ENCODE measurements around the gene UIMC1.
A peak's percentile ranks its signal among the peaks of the same experiment; 100 is the strongest.

UIMC1 gene

DNA sequence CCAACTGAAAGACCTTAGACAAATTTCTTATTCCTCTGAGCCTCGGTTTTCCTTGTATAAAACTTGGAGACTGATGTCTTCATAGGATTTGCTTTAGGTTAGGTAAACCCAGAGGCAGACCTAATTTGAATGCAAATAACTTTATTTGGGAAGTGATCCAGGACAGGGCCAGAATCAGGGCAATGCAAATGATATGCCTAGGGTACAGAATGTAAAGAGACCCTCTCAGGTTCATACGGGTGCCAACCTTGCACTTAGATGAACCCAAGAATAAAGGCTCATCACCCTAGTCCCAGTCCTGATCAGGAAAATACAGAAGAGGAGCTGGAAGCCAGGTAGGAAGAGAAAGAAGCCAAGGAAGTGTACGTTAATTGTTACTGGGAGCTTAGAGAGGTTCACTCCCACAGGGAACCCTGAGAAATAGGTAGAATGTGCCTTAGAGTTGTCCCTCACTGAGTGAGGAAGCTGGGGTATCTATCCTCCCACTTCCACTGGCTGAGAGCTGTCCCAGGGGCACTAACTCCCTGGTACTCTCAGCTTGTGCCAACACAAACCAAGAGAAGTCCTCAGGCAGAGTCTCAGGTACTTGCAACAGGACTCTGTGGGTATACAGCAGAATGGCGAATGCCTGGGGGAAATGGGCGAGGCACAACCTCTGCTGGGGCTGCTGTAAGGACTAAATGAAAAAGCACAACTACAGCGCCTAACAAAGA is 104.3 kb downstream of the UIMC1 start:
- no peak for DNase-seq (ENCODE audit: low read depth)

DNA sequence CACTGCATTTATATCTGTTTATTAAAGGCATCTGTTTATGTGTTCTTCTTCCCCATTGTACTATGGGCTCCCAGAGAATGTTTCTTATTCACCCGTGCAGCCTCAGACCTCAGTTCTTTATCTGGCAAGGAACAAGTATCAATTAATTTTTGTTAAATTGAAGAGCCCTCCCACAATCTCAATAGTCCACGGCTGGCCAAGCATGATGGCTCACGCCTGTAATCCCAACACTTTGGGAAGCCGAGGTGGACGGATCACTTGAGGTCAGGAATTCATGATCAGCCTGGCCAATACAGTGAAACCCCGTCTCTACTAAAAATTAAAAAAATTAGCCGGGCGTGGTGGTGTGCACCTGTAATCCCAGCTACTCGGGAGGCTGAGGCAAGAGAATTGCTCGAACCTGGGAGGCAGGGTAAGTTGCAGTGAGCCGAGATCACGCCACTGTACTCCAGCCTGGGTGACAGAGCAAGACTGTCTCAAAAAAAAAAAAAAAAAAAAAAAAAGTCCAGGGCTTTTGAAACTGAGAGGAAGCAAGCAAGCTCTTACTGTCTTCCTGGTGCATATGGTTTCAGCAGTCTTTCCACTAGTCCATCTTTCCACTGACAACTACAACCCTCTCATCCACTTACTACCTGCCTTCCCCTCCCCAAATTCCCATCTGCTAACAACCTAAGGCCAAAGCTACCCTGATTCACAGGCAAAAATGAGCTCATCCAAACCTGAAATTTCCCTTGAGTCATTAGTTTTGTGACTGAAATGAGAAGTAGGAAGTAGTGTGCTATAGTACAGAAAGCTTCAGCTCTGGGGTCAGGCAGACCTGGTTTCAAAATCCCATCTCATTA is 105.1 kb downstream of the UIMC1 start:
- DNase-seq (ENCODE audit: low read depth): peak; percentile 12

DNA sequence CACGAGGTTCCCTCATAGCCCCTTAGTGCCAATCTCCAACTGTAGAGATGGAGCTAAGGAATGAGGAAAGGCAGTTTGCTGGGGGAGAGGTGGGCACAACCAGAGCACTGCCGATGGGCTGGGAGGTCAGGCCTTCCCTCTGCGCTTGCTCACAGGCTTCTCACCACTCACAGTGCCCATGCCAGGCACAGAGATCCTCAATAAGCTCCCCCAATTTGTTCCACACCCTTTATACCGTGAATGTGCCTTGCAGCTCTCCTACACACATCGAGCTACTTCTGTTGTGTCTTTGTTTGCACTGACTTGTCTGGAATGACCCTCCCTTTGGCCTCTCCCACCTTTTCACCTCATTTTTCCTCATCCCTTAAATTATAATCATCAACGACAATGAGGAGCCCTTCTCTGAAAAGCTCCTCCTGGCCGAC is 105.8 kb downstream of the UIMC1 start:
- DNase-seq (ENCODE audit: low read depth): no peak

DNA sequence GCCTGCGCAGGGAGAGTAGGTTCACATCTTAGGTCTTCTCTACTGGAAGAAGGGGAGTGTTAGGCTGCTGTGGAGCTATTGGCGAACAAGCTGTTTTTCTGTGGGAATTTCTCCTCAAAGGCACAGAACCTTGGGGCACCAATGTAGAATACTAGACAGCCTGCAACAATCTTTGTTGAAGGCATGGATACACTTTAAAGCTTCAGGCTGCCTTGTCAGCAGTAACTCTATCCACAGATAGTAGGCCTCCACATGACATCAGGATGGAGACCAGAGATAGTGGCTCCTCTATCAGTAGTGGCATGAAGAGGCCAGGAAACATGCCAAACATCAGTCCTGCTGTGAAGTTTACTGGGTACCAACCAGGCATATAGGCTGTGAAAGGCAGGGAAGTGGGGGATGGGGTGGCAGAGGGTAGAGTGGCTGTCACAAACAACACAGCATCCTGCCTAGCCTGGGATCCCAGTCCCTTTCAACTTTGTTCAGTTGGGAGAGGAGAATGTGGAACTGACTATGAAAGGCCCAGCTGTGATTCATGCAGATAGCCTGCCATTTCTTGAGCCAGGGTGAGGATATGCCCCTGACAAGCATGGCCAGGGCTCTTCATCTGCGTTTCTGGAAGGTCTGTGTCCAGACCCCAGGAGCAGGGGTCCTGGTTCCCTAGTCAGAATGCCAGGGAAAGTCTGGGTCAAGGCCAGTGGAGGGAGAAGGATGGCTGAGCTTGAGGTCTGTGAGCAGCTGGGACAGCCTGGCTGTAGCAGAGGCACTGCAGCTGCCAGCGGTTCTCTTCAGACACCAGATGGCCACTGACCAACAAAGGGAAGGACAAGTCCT is 106.4 kb downstream of the UIMC1 start:
- DNase-seq (ENCODE audit: low read depth): no peak

DNA sequence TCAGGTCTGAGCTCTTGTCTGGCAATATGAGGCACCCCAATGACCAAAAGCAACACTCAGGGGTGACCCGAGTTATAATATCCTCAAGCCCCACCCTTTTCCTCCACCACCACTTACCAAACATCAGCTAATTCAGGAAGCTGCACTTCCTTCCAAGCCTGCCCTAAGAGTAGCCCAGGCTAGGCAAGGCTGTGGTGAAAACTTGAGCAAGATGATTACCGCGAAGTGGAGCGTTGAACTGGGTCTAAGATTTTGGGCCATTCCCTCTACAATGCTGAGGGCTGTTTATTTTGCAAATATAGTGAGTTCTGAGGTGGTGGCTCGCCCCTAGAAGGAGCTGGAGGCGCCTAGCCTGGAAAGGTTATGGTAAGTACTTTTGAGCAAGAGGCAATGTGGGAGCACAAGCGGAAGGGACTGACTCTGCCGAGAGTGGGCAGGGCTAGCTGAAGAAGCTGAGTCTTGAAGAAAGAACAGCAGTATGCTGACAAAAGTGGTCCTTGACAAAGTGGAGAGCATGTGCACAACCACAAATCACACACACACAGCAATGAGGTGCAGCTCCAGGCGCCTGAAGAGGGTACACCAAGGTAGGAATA is 107.2 kb downstream of the UIMC1 start, which contains the start of gene HK3:
HK3 (minus strand) TSS at position 51 of the 596 bp plus-strand sequence. CDS start 3,187 bp downstream, outside the sequence.
- no peak for DNase-seq (ENCODE audit: low read depth)

DNA sequence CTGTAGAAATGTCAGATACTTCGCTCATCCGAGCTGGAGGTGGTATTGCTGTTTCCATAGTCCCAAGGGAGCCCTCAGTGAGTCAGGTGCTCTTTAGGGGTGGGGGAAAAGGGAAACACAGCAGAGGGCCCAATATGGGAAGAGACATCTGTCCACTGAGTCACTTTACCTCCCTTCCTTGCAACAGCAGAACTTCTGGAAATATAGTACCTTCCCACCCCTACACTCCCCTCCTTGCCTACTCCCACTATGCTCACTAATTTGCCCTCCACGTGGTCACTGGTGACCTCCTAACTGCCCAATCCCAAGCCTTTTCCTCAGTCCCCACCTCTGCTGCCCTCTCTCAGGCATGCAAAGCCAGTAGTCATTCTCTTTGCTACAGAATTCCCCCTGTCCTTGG is 109.3 kb downstream of the UIMC1 start:
- no peak for DNase-seq (ENCODE audit: low read depth)

DNA sequence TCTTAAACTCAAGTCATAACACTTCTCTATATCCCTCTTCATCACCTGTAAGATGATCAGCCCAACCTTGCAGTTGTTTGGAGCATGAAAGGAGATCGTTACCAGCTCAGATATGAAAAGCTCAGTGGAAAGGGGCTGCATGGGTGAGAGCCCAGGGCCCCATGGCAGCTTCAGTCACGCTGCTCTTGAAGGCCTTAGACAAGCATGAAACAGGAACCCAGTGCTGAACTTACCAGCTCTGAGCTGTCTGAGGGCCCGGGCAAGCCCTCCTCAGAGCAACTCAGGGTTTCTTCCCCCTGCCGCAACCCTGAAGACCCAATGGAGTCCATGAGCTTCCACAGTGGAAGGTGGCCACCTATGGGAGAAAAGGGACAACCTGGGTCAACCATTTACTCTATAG is 110.7 kb downstream of the UIMC1 start:
- DNase-seq (ENCODE audit: low read depth): no peak

DNA sequence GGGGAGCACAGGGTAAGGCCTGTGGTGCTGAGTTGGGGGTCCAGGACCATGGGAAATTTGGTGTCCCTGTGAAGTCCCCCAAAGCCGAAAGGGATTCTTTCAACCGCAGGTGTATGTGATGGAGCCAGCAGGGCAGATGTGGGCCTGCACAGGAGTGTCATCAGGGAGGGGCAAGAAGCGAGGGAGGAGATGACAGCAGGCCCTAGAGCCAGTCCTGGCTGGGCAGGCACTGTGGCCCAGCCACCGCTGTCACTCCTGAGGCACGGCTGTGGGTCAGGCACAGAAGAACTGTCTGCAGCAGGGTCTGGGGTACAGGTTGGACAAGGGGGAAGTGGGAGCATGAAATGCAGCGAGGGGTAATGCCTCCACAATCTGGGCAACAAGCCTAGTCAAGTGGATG is 112.3 kb downstream of the UIMC1 start:
- DNase-seq (ENCODE audit: low read depth): no peak

DNA sequence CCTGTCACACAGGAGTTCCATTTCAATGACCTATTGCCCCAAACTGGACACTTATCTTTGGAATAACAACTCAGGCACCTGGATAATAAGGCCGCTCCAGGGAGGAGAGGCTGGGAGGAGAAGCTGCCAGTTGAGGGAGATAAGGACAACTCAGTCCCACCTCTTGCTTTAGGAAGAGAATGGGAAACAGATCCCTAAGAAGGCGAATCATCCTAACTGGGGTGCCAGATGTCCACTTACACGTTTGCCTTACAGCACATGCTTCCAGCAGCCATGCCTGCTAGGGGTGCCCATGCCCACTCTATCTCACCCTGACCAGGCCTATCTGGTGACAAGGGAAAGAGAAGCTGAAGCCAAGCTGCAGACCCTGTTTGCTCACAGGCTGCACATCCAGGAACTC is 113.9 kb downstream of the UIMC1 start:
- DNase-seq (ENCODE audit: low read depth): no peak

DNA sequence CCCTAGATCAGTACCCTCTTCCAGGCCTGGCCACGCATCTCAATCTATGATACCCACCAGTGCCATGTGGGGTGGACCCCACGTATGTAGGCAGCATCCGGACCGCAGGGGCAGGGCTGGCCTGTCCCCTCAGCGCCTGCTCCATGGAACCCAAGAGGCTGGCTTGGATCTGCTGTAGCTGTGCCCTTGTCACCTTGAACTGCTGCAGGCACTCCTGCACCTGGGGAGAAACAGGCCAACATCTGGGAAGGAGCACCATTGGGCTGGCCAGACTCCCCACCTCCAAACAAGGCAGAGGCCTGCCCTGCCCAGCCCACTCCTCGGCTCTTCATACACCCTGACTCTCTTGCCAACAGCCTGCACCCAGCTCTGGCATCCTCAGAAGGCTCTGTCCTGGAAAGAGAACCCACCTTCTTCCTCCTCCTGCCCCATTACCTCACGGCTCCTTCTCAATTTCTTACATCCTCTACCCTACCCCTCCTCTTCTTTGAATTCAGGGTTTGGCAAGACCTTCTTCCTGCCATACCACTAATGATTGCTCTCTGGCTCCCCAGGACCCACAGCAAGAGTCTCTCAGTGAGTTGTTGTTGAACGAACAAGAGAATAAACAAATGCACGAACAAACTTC is 115.1 kb downstream of the UIMC1 start:
- no peak for DNase-seq (ENCODE audit: low read depth)

DNA sequence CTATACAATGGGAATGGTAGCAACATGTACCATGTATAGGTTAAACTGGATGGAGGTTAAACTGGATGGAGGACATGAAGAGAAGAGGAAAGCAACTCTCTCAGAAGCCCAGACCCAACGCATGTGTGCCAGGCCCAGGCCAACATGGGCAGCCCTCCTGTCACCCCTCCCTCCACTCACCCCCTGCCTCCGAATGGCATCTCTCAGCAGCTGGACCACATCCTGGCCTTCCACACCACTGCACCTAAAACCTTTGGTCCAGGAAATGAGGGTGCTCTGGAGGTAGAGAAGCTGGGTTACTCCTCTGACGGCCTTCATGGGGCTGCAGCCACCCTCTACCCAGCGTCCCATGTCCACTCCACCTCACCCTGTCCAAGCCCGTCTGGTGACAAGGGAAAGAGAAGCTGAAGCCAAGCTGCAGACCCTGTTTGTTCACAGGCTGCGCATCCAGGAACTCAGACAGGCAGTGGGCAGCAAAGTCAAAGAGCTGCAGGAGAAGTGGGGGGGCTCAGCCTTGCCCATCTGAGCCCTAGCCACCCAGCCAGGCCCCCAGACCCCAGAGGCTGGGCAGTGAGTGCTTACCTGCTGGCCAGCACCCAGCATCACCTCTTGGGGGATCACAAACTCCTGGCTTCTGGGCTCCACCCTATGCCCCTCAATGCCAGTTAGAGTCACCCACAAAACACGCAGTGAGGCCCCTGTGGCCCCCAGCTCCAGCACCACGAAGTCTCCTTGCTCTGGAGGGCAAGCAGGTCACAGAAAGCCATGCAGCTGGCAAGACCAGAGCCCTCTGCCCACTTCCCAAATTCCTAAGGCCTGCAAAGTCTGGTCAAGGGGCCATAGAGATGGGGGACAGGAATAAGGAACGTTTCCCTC is 115.9 kb downstream of the UIMC1 start:
- DNase-seq (ENCODE audit: low read depth): no peak

DNA sequence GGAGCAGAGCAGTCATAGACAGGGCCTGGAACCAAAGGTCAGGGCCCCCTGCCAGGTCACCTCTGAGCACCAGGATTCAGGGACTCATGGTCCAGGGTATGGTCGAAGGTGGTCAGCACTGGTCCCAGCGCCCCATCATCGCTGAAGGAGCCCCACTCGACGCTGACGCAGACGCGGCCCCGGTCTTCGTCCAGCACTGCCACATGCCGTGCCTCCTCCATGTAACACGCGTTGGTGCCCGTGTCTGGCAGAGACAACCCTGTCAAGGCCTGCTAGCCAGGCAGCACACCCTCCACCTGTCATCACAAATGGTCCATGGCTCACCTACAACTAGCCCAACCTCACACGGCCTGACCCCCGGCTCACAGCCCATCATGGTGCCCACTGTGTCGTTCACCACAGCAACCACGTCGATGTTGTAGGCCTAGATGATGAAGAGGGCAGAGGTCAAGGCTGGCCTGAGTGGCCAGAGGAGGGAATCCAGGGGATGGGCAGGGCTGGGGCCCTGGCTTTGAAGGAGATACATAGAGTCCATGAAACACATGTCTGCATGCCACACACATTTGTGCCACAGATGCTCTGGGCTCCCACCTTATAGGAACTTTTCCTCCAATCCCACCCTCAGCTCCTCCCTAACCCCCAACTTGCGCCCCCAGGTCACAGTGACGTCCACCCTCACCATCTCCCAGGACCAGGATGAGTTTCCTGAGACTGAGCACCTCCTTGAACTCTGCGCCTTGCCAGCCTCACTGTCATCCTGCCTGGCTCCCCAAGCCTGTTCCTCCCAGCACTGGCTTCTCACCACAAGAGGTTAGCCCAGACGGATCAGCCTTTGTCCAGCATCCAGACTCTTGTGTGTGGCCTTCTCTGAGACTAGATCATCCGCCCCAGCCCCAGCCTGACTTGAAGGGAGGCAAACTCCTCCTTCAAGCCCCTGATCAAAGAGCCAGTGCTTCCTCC is 117.0 kb downstream of the UIMC1 start:
- no peak for DNase-seq (ENCODE audit: low read depth)

DNA sequence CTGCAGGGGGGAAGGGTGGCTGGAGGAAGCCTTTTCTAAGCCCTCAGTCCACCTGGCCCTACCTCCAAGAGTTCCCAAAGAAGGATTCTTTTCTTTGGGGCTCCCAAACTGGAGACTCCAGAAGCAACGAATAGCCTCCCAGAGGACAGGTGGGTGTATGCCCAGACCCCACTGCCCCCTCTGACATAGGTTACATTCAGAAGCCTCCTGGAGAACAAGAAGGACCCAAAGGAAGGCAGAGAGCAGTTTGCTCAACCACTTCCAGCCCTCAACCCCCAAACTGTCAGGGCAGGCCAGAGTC is 117.8 kb downstream of the UIMC1 start:
- no peak for DNase-seq (ENCODE audit: low read depth)

DNA sequence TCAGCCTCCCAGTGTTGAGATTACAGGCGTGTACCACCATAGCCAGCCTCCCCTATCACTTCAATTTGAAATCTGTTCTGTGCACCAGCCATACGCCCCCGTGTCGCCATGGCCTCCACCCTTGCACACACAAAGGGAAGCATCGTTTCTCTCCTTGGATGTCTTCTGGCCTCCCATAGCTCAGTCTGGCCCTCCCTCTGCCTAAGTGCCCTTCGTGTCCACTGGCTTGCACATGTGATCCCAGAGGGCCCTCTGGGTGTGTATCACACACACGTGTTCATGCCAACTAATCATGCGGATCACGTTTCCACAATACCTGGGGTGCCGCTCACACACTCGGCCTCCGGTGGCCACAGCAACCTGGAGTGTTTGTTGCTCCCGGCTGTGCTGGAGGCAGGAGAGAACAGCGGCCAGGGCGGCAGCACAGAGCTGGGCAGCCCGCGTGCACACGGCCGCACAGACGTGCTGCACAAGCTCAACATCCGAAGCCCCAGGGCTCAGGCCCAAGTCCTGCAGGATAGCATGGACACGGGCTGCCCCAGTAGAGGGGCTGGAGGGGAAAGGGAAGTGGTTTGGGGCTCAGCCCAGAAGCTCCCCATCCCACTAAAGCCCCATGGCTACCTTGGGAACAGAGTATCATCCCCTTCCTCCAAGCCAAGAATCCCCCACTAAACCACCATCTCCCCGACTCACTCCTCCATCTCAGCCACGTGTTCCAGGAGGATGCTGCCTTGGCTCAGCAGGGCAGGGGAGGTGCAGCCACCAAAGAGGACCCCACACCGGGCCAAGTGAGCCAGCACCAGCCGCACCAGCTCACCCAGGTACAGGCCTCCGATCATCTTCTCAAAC is 118.3 kb downstream of the UIMC1 start:
- no peak for DNase-seq (ENCODE audit: low read depth)

DNA sequence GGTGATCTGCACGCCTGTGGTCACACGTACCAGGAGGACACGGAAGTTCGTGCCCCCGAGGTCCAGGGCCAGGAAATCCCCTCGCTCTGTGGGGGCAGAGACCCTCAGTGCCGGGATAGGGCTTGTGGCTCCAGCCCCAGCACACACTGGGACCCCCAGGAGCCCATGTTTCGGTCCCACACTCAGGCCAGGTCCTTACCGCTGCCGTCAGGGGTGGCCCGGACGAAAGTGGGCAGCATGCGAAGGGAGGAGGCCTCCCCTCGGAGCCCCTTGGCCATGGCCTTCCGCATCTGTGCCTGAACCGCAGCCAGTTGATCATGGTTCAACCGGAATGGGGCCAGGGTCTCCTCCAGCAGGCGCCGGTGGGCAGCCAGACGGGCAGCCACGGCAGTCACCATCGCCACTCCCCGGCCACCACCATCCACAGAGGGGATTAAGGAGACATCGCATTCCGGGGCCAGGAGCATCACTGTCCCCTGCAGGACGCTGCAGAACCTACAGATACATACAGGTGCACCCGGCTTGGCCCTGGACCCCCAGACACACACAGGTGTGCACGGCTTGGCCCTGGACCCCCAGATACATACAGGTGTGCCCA is 119.2 kb downstream of the UIMC1 start:
- no peak for DNase-seq (ENCODE audit: low read depth)

DNA sequence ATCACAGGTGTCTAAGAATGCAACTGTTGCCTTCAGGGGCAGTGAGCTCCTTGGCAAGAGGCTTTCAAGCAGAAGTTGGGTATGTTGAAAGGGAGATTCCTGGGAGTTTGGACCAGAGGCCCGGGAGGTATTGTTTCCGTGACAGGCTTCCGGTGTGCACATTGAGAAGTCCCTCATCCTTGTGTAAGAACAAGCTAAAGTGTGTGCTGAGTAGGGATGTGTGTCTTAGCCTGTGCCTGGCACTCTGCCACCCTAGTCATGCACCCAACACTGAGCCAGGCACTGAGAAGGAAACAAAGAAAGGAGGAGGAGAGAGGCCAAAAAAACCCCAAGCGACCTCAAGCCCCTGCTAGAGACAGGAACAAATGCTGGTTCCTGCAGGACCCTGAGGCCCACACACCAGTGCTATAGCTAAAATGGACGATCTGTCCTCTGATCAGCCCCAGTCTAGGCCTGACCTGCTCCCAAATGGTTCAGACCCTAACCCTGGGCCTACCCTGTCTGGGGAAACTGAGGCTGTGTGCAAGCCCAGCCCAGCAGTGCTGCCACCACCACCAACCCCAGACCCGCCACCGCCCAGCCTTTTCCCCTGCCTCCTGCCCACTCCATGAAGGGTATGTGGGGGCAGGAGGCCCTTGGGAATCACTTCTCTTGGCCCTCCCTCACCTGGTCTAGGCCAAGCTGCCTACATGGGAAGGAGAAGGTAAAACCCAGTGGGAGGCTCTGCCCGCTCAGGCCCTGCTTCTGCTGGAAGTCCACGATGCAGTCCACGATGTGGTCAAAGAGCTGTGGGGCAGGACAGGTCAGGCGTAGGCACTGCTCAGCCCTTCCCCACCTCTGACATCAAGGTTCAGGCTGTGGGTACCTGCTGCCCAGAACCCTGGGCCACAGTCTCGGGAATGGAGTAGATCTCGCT is 120.0 kb downstream of the UIMC1 start:
- DNase-seq (ENCODE audit: low read depth): no peak

DNA sequence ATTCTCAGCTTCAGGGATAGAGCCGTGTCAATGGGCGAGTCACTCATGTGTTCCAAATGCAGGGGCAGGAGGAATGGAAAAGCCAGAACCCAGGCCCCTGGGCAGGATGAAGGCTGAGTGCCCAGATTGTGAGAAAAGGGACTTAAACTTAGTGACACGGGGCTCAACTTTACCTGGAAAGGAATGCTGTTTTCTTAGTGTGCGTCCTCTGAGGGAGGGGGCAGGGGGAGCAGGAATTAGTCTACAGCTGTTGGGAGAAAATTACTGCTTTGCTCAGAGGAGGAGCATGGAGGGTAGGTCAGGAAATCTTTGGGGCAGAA is 122.0 kb downstream of the UIMC1 start:
- DNase-seq (ENCODE audit: low read depth): no peak

All from ELR (cell line).